Uterus (tissue), 4 donors: ENCODE data around the gene SLC38A1. TPM values are rescaled to one million over a fixed set of nuclear protein-coding genes. Genes with fewer than 3 reads are reported as not detected.

Source experiments
- DNase-seq, 2 donors: peaks; one replicate each; pipeline ENCODE4 v3.0.0-alpha.2; 2019 to 2020
- H3K27ac ChIP-seq, 2 donors: fragments of 200-600 bp; sonication (generic); 1 replicate in 1 of 2; 2 replicates in 1 of 2; pipeline ENCODE4 v1.5.1; 2016 to 2018
- H3K27me3 ChIP-seq, 2 donors: fragments of 200-600 bp; sonication (generic); one replicate each; pipeline ENCODE4 v1.5.1; 2018 to 2019; ENCODE audit warnings: control low read depth in 1 of 2
- H3K36me3 ChIP-seq, 2 donors: fragments of 200-600 bp; sonication (generic); one replicate each; pipeline ENCODE4 v1.5.1; 2019; ENCODE audit warnings: control low read depth in 1 of 2
- H3K4me1 ChIP-seq, 2 donors: fragments of 200-600 bp; sonication (generic); one replicate each; pipeline ENCODE4 v1.5.1; 2018 to 2019; ENCODE audit warnings: control low read depth in 1 of 2
- H3K4me3 ChIP-seq, 2 donors: fragments of 200-600 bp; sonication (generic); 1 replicate in 1 of 2; 2 replicates in 1 of 2; pipeline ENCODE4 v1.5.1; 2018 to 2019; ENCODE audit warnings: mild to moderate bottlenecking in 1 of 2
- H3K9me3 ChIP-seq, 2 donors: fragments of 200-600 bp; sonication (generic); one replicate each; pipeline ENCODE4 v1.5.1; 2019; ENCODE audit warnings: control low read depth in 1 of 2
- CTCF ChIP-seq, 4 experiments: fragments of 200-600 bp in 2 of 4; fragments of 450-650 bp in 2 of 4; sonication (generic) in 2 of 4; IDR thresholded peaks; one replicate each; pipeline ENCODE4 v1.5.1; 2016 to 2019; ENCODE audit warnings: antibody characterized with exemption in 4 of 4, mild to moderate bottlenecking in 2 of 4, moderate library complexity in 1 of 4
- POLR2A ChIP-seq, 2 donors: fragments of 450-650 bp; IDR thresholded peaks; one replicate each; pipeline ENCODE4 v1.6.1; 2016; ENCODE audit warnings: antibody characterized with exemption in 2 of 2, mild to moderate bottlenecking in 1 of 2, moderate library complexity in 1 of 2
- intact Hi-C: fragments of 100-400 bp; cut with DNase I; formaldehyde crosslinking; loops from one replicate; pipeline ENCODE4 v1.15.1; 2023; ENCODE audit warnings: low total_unique reads
- total RNA-seq, 4 donors: library from RNA; depleted of rRNA in 3 of 4; stranded (reverse); fragments of >200 nt in 3 of 4; gene quantifications; one replicate each; pipeline versions ENCODE4 v1.1.0 to v1.2.4, GENCODE V29; 2014 to 2023
- donor health status: DM: yes; HTN: yes; CAD: no.

Gene SLC38A1
- total RNA-seq, 4 donors from 2014 or later = 27.1 to 93.6 (median 64.1) TPM

- intact Hi-C loops = no loop called here
- no peak for TF ChIP-seq POLR2A (IDR thresholded peaks at IDR 0.05)
- no peak for TF ChIP-seq CTCF (IDR thresholded peaks at IDR 0.05)
- no peak for DNase-seq
- H3K36me3 ChIP-seq = no peaks in the 10 kb centered on the region
- no peak overlapping the region for H3K4me3 ChIP-seq
- H3K9me3 ChIP-seq = no peaks in the 10 kb centered on the region
- no peaks in the 10 kb centered on the region for H3K27me3 ChIP-seq
- H3K4me1 ChIP-seq = peaks cover 0 to 10% of the 10 kb centered on the region in 2 donors
- peak overlapping the region in 1 of 2 donors; percentile 41 for H3K27ac ChIP-seq
Measured at GRCh38 chr12:46264057-46264456, 4.8 kb downstream of the SLC38A1 start.

GRCh38 chr12:46263140-46264016 lies 5.5 kb downstream of the SLC38A1 start:
- TF ChIP-seq POLR2A (IDR thresholded peaks at IDR 0.05) (no peak), CTCF (IDR thresholded peaks at IDR 0.05) (no peak)
- peaks cover 0 to 10% of the 10 kb centered on the region in 2 donors for H3K4me1 ChIP-seq
- H3K4me3 ChIP-seq = no peak overlapping the region
- H3K27me3 ChIP-seq = no peaks in the 10 kb centered on the region
- no peaks in the 10 kb centered on the region for H3K36me3 ChIP-seq
- H3K9me3 ChIP-seq = no peaks in the 10 kb centered on the region
- H3K27ac ChIP-seq = peak overlapping the region in 1 of 2 donors; percentile 41
- DNase-seq = no peak
- intact Hi-C loops = no loop called here

GRCh38 chr12:46261646-46262045 lies 7.2 kb downstream of the SLC38A1 start:
- Histone ChIP-seq H3K9me3 (no peaks in the 10 kb centered on the region), H3K27ac (peak overlapping the region; percentile 62 to 78), H3K27me3 (no peaks in the 10 kb centered on the region), H3K36me3 (no peaks in the 10 kb centered on the region), H3K4me3 (no peak overlapping the region), H3K4me1 (peaks cover 0 to 10% of the 10 kb centered on the region in 2 donors)
- intact Hi-C loops = no loop called here
- no peak for DNase-seq
- no peak for TF ChIP-seq POLR2A (IDR thresholded peaks at IDR 0.05)
- no peak for TF ChIP-seq CTCF (IDR thresholded peaks at IDR 0.05)

GRCh38 chr12:46260913-46261476 lies 7.8 kb downstream of the SLC38A1 start:
- intact Hi-C loops = no loop called here
- Histone ChIP-seq H3K9me3 (no peaks in the 10 kb centered on the region), H3K4me3 (no peak overlapping the region), H3K36me3 (no peaks in the 10 kb centered on the region), H3K4me1 (peaks cover 0 to 10% of the 10 kb centered on the region in 2 donors), H3K27me3 (no peaks in the 10 kb centered on the region), H3K27ac (peak overlapping the region; percentile 62 to 78)
- no peak for TF ChIP-seq CTCF (IDR thresholded peaks at IDR 0.05)
- no peak for TF ChIP-seq POLR2A (IDR thresholded peaks at IDR 0.05)
- DNase-seq = no peak
